ENCODE results near the gene AGTPBP1.

The AGTPBP1 gene

GRCh38 chr9:85742597-85742936 lies 813 bp upstream of the AGTPBP1 start:
- peaks cover 6% of the 10 kb centered on the region; the same call in 1 of the 2 replicates for H4K20me1 ChIP-seq (ENCODE audit: insufficient read depth)
- TF ChIP-seq, protein P1, sequence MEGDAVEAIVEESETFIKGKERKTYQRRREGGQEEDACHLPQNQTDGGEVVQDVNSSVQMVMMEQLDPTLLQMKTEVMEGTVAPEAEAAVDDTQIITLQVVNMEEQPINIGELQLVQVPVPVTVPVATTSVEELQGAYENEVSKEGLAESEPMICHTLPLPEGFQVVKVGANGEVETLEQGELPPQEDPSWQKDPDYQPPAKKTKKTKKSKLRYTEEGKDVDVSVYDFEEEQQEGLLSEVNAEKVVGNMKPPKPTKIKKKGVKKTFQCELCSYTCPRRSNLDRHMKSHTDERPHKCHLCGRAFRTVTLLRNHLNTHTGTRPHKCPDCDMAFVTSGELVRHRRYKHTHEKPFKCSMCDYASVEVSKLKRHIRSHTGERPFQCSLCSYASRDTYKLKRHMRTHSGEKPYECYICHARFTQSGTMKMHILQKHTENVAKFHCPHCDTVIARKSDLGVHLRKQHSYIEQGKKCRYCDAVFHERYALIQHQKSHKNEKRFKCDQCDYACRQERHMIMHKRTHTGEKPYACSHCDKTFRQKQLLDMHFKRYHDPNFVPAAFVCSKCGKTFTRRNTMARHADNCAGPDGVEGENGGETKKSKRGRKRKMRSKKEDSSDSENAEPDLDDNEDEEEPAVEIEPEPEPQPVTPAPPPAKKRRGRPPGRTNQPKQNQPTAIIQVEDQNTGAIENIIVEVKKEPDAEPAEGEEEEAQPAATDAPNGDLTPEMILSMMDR (conservative IDR thresholded peaks at IDR 0.05; ENCODE audit: low read depth, low read length), result no peak
- peaks cover 32% of the 10 kb centered on the region for H3K79me2 ChIP-seq (ENCODE audit: insufficient read depth, low read depth)
- peaks cover 18% of the 10 kb centered on the region for H3K4me1 ChIP-seq (ENCODE audit: low read depth, poor library complexity, severe bottlenecking)
- peak overlapping the region; percentile 50 for H3K9ac ChIP-seq
- peak overlapping the region; percentile 89 for H2AFZ ChIP-seq (ENCODE audit: low read depth)
- peak overlapping the region; percentile 60 for H3K4me2 ChIP-seq
- H3K27ac ChIP-seq, result peak overlapping the region; percentile 46
- no peak overlapping the region for H3K4me3 ChIP-seq (IDR thresholded peaks at IDR 0.05; ENCODE audit: insufficient read depth, low read depth, low read length)
- H3K27me3 ChIP-seq (ENCODE audit: insufficient read depth, low read depth), result no peaks in the 10 kb centered on the region
- no peaks in the 10 kb centered on the region for H3K36me3 ChIP-seq (ENCODE audit: insufficient read depth)

DNA sequence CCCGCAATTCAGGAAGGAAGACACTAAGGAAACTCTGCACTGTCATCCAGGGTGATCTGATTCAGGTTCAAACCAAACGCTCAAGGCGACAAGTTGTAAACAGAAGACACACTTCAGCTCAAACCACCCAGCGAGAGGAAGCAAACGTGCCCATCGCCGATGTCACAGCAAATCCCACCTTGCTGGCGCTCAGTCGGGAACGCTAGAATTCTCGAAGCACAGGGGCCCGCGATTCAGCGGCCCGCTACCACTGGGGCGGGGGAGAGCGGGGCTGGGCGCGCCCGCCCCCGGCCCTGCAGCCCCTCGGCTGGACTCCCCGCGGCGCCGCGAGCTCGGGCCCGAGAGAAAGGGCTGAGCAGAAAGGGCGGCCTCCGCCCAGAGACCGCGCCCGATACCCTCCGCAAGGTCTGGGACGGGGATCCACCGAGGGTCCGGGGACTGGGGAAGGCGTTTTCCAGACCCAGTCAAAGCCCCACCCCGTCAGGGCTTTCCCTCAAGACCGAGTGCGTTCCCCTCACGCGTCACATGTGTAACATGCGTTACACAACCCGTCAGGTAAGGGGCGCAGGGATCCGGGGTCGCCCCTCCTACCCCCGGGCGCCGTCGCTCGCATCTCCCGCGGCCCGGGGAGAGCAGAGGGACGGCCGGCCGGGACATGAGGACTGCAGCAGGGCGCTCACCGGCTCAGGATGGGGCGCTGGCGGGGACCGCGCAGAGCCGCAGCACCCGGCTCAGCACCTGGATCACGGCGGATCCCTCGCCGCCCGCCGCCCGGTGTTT lies 469 bp downstream of the AGTPBP1 start:
- Histone ChIP-seq H3K27me3 (ENCODE audit: insufficient read depth, low read depth) (no peaks in the 10 kb centered on the region), H3K4me1 (ENCODE audit: low read depth, poor library complexity, severe bottlenecking) (peaks cover 18% of the 10 kb centered on the region), H4K20me1 (ENCODE audit: insufficient read depth) (peaks cover 6% of the 10 kb centered on the region; the same call in 1 of the 2 replicates), H3K79me2 (ENCODE audit: insufficient read depth, low read depth) (peaks cover 45% of the 10 kb centered on the region), H3K9ac (peak overlapping the region; percentile 82), H3K36me3 (ENCODE audit: insufficient read depth) (no peaks in the 10 kb centered on the region), H3K4me3 (IDR thresholded peaks at IDR 0.05; ENCODE audit: insufficient read depth, low read depth, low read length) (no peak overlapping the region), H2AFZ (ENCODE audit: low read depth) (peak overlapping the region; percentile 27), H3K27ac (peak overlapping the region; percentile 82), H3K4me2 (peak overlapping the region; percentile 73; the same call in 1 of the 2 replicates)
- TF ChIP-seq, protein P1 (conservative IDR thresholded peaks at IDR 0.05; ENCODE audit: low read depth, low read length), result no peak

GRCh38 chr9:85740787-85741094 lies 1.0 kb downstream of the AGTPBP1 start:
- no peak overlapping the region for H3K4me3 ChIP-seq (IDR thresholded peaks at IDR 0.05; ENCODE audit: insufficient read depth, low read depth, low read length)
- H4K20me1 ChIP-seq (ENCODE audit: insufficient read depth), result peaks cover 11% of the 10 kb centered on the region; the same call in 1 of the 2 replicates
- H2AFZ ChIP-seq (ENCODE audit: low read depth), result peak overlapping the region; percentile 27; the same call in 1 of the 2 replicates
- H3K4me2 ChIP-seq, result peak overlapping the region; percentile 73
- peaks cover 51% of the 10 kb centered on the region for H3K79me2 ChIP-seq (ENCODE audit: insufficient read depth, low read depth)
- peak overlapping the region; percentile 82 for H3K9ac ChIP-seq
- peak overlapping the region; percentile 82 for H3K27ac ChIP-seq
- TF ChIP-seq, protein P1 (conservative IDR thresholded peaks at IDR 0.05; ENCODE audit: low read depth, low read length), result no peak
- H3K36me3 ChIP-seq (ENCODE audit: insufficient read depth), result no peaks in the 10 kb centered on the region
- H3K4me1 ChIP-seq (ENCODE audit: low read depth, poor library complexity, severe bottlenecking), result peaks cover 18% of the 10 kb centered on the region
- no peaks in the 10 kb centered on the region for H3K27me3 ChIP-seq (ENCODE audit: insufficient read depth, low read depth)

DNA sequence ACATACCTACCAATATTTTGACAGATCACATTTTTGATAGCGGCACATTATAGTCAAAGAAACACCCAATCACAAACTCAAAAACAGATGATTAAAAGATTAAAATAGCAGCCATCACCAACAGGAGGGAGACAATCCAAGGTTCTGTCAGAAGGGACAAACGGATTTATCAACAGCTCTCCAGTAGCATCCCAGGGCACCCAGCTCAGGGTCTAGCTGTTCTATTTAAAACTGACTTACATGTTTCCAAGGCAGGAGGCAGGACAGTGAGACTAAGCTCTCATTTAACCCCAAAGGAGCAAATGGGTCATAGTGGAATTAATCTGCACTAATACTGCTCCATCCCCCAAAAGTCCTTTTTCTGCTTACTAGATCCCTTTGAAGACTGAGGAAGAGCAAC lies 3.2 kb downstream of the AGTPBP1 start:
- no peak overlapping the region for H2AFZ ChIP-seq (ENCODE audit: low read depth)
- peaks cover 12% of the 10 kb centered on the region; the same call in 1 of the 2 replicates for H4K20me1 ChIP-seq (ENCODE audit: insufficient read depth)
- H3K36me3 ChIP-seq (ENCODE audit: insufficient read depth), result no peaks in the 10 kb centered on the region
- peaks cover 18% of the 10 kb centered on the region for H3K4me1 ChIP-seq (ENCODE audit: low read depth, poor library complexity, severe bottlenecking)
- no peak overlapping the region for H3K4me3 ChIP-seq (IDR thresholded peaks at IDR 0.05; ENCODE audit: insufficient read depth, low read depth, low read length)
- no peak overlapping the region for H3K27ac ChIP-seq
- no peaks in the 10 kb centered on the region for H3K27me3 ChIP-seq (ENCODE audit: insufficient read depth, low read depth)
- TF ChIP-seq, protein P1 (conservative IDR thresholded peaks at IDR 0.05; ENCODE audit: low read depth, low read length), result no peak
- peaks cover 69% of the 10 kb centered on the region for H3K79me2 ChIP-seq (ENCODE audit: insufficient read depth, low read depth)
- H3K4me2 ChIP-seq, result no peak overlapping the region
- H3K9ac ChIP-seq, result no peak overlapping the region
